ENCODE data around the gene CBARP. TPM values are rescaled to one million over a fixed set of nuclear protein-coding genes. Genes with fewer than 3 reads are reported as not detected.
A peak's percentile ranks its signal among the peaks of the same experiment; 100 is the strongest.

CBARP gene
- total RNA-seq, 1 donor from 2014 or later, result 0.73 TPM

DNA sequence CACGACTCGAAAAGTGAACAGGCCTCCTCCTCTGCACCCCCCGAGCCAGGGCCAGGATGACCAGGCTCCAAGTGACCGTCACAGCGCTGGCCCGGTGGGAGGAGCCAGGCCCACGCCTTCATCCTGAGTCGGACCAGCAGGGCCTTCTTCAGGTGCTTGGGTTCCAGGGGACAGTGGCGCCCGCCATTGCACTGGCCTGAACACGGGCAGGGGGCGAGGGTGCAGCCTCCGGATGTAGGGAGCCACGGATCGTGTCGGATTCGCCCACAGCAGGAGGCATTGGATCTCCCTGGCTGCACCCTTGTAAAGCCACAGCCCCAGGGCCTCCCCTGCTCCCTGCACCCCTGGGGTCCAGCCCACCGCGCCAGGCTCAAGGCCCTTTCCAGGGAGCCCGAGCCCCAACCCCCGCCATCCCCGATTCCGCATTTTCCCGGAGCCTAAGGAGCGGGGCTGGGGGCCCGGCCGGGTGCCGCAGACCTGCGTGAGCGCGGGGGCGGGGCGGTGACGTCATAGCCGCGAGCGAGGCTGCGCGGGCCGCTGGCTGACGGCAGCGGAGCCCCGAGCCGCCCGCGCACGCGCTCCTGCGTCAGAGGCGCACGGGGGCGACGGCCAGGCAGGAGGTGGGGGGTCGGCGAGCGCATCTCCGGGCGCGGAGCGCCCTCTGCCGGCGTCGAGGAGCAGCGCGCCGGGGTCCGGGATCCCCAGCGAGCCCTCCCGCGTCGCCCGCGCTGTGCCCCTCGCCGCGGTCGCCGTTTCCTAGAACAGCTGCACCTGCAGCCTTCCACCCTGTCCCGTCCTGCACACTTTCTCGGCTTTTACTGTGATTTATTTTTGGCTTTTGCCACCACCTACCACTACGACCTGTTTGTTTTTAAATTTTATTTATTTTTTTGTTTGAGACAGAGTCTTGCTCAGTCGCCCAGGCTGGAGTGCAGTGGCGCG lies 2.3 kb upstream of the CBARP start:
- DNase-seq (ENCODE audit: low spot score), result peak; percentile 83

DNA sequence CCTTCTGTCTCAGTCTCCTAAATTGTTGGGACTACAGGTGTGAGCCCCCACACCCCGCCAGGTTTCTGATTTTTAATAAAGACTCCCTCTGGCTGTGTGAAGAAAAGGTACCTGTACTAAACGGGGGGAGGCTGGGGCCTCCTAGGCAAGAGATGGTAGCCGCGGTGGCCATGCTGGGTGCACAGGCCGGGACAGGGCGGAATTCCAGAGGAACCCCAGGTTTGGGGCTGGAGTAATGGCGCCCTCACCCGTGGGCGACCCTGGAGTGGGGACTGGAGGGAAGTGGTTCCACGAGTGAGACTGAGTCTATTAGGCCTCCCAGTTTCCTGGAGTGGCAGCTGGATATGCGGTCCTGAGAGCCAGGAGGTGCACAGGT lies 1.6 kb upstream of the CBARP start:
- DNase-seq (ENCODE audit: low spot score), result no peak

- DNase-seq (ENCODE audit: low spot score), result no peak
Measured at GRCh38 chr19:1238369-1239303, 831 bp upstream of the CBARP start.

DNA sequence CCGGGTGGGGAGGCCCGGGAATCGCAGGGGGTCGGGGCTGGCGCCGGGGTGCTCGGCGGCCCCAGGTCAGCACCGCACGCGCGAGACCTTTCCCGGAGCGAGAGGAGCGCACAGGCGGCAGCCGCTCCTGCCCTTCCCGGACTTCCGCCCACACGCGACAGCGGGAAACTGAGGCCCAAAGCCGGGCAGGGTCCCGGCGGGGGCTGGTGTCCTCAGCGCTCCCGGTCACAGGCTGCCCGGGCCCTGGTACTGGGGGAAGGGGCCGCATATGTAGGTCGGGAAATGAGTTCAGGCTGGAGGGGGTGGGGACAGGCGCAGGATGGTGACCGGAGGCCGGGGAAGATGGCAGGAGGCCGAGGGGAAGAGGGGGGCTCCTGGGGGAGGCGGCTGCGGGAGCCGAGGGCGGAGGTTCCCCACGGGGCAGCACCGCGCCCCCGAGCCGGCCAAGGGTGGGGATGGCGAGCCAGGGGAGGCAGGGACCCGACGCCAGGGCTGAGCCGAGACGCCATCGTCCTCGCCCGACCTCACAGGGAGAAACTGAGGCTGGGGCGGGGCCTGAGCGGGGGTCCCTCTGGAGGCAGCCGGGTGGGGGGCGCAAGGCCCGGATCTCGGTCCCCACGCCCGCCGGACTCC lies 662 bp downstream of the CBARP start:
- no peak for DNase-seq (ENCODE audit: low spot score)

DNA sequence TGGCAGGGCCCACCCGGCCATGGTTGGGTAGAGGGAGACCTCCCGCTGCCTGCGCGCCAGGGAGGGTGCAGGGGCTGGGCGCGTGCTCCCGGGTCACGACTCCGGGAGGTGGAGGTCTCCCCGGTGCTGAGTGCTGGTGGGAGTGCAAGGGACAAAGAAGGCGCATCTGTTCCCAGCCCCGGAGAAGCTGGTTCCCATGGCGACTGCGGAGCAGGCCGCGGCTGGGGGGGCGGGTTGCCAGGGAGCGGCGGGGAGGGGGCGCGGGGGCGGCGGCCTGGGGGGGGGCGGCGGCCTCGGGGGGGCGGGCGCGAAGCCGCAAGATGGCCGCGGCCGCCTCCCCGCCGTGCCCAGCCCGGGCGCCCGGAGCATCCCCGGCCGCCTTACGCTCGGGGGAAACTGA lies 1.2 kb downstream of the CBARP start:
- DNase-seq (ENCODE audit: low spot score), result no peak

- DNase-seq (ENCODE audit: low spot score), result no peak
Measured at GRCh38 chr19:1235625-1236538, 1.9 kb downstream of the CBARP start.

DNA sequence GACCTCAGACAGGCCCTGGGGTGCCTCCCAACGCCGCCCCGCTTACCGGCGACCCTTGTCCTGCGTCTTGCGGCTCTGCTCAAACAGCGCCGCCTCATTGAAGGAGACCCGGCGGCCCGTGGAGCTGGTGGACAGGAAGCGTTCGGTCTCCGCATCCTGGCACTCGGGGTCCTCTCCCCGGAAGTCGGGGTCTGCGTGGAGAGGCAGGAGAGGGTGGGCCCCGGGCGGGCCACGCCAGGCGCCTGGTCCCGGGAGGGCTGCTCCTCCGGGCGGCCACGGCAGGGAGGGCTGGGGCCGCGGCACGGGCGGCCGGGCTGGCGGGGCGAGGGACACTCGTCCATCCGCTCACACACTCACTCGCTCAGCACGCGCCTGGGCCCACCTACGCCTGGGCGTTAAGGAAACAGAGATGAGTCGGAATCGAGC lies 2.8 kb downstream of the CBARP start:
- no peak for DNase-seq (ENCODE audit: low spot score)

GRCh38 chr19:1234051-1234954 lies 3.5 kb downstream of the CBARP start:
- no peak for DNase-seq (ENCODE audit: low spot score)

- no peak for DNase-seq (ENCODE audit: low spot score)
Measured at GRCh38 chr19:1233115-1233667, 4.6 kb downstream of the CBARP start.

DNA sequence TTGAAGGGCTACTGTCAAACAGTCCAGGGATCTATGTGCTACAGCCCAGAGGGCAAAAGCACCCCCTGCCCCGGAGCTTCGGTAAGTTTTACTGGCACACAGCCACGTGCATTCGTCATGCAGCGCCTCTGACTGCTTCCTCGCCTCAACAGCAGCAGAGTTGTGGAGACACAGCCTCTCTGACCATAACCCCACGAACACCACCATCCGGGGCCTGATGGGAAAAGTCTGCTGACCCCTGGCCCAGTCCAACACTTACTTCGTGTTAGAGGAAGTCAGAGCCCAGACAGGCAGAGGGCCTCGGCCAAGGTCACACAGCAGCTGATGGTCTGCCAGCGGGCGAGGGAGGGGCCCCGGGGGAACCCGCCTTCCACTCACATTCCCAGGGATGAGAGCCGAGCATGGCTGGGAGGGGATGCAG lies 5.1 kb downstream of the CBARP start:
- DNase-seq (ENCODE audit: low spot score), result no peak

GRCh38 chr19:1231729-1232637 lies 5.8 kb downstream of the CBARP start:
- no peak for DNase-seq (ENCODE audit: low spot score)

DNA sequence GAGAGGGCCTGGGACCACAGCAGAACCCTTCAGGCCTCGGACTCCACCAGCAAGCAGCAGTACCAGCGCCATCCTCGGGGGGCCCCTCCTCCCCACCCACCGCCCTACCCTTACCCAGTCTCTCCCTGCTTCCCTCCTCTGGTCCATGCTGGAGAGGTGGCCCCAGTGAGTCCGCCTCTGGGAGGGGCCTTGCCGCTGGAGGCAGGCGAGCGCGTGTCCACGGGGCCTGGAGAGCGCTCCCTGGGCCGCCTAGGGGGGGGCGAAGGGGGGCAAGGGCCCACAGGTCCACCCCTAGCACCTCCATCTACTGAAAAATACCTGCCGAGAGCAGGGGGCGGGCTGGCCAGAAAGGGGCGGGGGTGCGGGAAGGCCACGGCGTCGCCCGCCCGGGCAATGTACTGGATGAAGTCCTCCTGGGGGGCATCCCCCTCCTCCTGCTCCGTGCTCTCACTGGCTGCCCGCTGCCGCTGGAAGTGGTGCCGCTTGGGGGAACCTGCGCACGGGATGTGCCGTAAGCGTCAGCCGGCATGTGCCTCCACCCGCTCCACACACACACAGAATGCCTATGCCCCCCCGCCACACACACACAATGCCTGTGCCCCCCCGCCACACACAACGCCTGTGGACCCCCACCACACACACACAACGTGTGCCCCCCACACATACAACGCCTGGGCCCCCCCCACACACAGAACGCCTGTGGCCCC lies 6.9 kb downstream of the CBARP start:
- no peak for DNase-seq (ENCODE audit: low spot score)

DNA sequence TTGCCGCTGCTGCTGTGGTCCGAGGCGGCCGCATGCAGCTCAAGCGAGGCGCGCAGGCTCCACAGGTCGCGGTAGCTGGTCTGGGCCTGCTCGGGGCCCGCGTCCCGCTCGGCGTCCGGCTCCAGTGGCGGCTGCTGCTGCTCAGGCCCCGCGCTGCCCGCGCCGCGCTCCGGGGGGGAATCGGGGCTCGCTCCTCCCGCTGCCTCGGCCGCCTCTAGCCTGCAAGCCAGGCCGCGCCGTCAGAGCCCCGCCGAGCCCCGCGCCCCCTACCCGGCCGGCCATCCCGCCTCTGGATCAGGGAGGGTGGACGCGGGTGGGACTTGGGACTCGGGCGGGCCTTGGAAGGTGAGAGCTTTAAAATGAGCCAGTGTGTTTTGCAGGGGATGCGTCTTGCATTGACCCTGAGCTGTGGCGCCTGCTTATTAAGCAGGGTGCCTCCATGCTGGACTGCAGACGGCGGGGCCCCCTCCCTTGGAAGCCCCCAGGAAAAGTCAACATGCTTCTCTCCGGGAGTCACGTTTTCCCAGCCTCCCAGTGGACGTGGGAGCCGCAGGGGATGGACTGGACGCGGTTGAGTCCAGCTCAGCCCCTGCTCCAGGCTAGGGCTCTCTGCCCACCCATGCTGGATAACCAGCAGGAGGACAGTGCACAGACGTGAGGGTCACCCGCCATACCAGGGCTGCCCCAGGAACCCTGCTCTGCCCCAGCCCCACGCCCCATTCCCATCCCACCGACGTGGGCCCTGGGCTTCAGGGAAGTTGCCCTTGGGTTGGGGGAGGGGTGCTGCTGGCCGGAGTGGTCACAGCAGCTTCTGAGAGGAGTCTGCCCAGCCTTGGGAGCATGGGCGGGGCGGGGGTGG lies 7.7 kb downstream of the CBARP start:
- no peak for DNase-seq (ENCODE audit: low spot score)

DNA sequence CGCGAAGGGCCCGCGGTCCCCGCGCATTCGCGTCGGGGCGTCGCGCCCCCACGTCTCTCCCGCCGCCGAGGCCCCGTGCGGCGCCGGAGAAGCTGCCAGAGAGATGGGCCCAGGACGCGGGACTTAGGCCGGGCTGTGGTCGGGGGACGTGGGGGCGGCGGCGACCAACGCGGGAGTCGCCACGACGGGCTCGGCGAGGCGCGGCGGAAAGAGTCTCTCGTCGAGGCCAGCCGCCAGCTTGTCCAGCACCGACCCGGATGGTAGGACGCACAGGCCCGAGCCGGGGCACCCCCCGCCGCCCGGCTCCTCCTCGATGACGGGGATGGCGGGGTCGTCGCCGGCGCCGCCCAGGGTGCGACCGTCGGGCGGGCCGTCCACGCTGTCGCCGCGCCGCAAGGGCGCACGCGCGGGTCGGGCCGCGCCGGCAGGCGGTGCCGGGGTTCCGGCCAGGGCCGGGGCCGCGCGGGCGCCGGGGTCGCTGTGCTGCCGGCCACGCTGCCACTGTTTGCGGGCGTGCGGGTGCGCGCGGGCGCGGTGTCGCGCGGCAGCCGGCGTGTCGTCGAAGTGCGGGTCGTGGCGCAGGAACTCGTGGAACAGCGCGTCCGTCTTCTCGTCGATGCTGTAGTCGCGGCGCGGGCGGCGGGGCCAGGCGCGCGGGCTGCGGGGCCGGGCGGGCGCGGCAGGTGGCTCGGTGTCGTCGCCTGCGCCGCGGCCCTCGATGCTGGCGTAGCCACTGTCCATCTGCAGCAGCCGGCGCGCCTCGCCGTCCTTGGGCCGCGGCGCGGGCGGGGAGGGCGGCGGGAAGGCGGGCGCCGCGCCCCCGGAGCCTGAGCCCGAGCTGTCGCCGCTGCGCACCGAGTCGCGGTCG lies 8.5 kb downstream of the CBARP start:
- no peak for DNase-seq (ENCODE audit: low spot score)

GRCh38 chr19:1228161-1228957 lies 9.4 kb downstream of the CBARP start:
- DNase-seq (ENCODE audit: low spot score), result no peak
